Measurements from ENCODE around the gene SLC2A11.

- TF ChIP-seq CTCF (IDR thresholded peaks at IDR 0.05 in 4 of 5, conservative IDR thresholded peaks at IDR 0.05 in 1 of 5) (no peak), POLR2A (IDR thresholded peaks at IDR 0.05) (no peak)
Measured at GRCh38 chr22:23816156-23816976, 41.3 kb upstream of the SLC2A11 start.
